ENCODE measurements around the gene HSPA4L. TPM values are rescaled to one million over a fixed set of nuclear protein-coding genes. Genes with fewer than 3 reads are reported as not detected.

HSPA4L gene
- total RNA-seq, 1 experiment from 2014 or later = 6.9 TPM

DNA sequence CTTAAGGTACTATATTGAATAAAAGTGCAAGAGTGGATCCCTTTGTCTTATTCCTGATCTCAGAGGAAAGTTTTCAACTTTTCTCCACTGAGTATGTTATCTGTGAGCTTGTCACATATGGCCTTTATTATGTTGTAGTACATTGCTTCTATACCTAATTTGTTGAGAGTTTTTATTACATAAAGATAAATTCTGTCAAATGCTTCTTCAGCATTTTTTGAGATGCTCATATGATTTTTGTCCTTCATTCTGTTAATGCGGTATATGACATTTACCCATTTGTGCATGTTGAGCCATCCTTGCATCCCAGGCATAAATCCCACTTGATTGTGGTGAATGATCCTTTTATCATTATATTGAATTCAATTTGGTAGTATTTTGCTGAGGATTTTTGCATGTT, 40.9 kb upstream of the HSPA4L start:
- TF ChIP-seq EMX1 (CRISPR knock-in tag; IDR thresholded peaks at IDR 0.05) = no peak
- TF ChIP-seq ESRRA (CRISPR knock-in tag; IDR thresholded peaks at IDR 0.05; ENCODE audit: borderline replicate concordance) = no peak
- TF ChIP-seq ZBTB21 (CRISPR knock-in tag; IDR thresholded peaks at IDR 0.05; ENCODE audit: borderline replicate concordance) = no peak
- TF ChIP-seq, protein P1, sequence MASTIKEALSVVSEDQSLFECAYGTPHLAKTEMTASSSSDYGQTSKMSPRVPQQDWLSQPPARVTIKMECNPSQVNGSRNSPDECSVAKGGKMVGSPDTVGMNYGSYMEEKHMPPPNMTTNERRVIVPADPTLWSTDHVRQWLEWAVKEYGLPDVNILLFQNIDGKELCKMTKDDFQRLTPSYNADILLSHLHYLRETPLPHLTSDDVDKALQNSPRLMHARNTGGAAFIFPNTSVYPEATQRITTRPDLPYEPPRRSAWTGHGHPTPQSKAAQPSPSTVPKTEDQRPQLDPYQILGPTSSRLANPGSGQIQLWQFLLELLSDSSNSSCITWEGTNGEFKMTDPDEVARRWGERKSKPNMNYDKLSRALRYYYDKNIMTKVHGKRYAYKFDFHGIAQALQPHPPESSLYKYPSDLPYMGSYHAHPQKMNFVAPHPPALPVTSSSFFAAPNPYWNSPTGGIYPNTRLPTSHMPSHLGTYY (CRISPR knock-in tag; IDR thresholded peaks at IDR 0.05) = no peak
- TF ChIP-seq, protein P2, sequence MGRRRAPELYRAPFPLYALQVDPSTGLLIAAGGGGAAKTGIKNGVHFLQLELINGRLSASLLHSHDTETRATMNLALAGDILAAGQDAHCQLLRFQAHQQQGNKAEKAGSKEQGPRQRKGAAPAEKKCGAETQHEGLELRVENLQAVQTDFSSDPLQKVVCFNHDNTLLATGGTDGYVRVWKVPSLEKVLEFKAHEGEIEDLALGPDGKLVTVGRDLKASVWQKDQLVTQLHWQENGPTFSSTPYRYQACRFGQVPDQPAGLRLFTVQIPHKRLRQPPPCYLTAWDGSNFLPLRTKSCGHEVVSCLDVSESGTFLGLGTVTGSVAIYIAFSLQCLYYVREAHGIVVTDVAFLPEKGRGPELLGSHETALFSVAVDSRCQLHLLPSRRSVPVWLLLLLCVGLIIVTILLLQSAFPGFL (CRISPR knock-in tag; IDR thresholded peaks at IDR 0.05; ENCODE audit: borderline replicate concordance) = no peak
- TF ChIP-seq HMGA2 (CRISPR knock-in tag; IDR thresholded peaks at IDR 0.05) = no peak
- no peak for TF ChIP-seq FOXP1 (CRISPR knock-in tag; IDR thresholded peaks at IDR 0.05; ENCODE audit: borderline replicate concordance)
- no peak for TF ChIP-seq SMAD3 (CRISPR knock-in tag; IDR thresholded peaks at IDR 0.05; ENCODE audit: borderline replicate concordance)
- TF ChIP-seq, protein P3, sequence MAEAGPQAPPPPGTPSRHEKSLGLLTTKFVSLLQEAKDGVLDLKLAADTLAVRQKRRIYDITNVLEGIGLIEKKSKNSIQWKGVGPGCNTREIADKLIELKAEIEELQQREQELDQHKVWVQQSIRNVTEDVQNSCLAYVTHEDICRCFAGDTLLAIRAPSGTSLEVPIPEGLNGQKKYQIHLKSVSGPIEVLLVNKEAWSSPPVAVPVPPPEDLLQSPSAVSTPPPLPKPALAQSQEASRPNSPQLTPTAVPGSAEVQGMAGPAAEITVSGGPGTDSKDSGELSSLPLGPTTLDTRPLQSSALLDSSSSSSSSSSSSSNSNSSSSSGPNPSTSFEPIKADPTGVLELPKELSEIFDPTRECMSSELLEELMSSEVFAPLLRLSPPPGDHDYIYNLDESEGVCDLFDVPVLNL (CRISPR knock-in tag; IDR thresholded peaks at IDR 0.05; ENCODE audit: borderline replicate concordance, low read depth) = no peak
- TF ChIP-seq, protein P4, sequence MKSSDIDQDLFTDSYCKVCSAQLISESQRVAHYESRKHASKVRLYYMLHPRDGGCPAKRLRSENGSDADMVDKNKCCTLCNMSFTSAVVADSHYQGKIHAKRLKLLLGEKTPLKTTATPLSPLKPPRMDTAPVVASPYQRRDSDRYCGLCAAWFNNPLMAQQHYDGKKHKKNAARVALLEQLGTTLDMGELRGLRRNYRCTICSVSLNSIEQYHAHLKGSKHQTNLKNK (CRISPR knock-in tag; IDR thresholded peaks at IDR 0.05) = no peak
- no peak for TF ChIP-seq ZNF396 (CRISPR knock-in tag; IDR thresholded peaks at IDR 0.05; ENCODE audit: borderline replicate concordance)
- no peak for TF ChIP-seq ZNF263 (CRISPR knock-in tag; IDR thresholded peaks at IDR 0.05; ENCODE audit: low read depth)
- TF ChIP-seq, protein P5, sequence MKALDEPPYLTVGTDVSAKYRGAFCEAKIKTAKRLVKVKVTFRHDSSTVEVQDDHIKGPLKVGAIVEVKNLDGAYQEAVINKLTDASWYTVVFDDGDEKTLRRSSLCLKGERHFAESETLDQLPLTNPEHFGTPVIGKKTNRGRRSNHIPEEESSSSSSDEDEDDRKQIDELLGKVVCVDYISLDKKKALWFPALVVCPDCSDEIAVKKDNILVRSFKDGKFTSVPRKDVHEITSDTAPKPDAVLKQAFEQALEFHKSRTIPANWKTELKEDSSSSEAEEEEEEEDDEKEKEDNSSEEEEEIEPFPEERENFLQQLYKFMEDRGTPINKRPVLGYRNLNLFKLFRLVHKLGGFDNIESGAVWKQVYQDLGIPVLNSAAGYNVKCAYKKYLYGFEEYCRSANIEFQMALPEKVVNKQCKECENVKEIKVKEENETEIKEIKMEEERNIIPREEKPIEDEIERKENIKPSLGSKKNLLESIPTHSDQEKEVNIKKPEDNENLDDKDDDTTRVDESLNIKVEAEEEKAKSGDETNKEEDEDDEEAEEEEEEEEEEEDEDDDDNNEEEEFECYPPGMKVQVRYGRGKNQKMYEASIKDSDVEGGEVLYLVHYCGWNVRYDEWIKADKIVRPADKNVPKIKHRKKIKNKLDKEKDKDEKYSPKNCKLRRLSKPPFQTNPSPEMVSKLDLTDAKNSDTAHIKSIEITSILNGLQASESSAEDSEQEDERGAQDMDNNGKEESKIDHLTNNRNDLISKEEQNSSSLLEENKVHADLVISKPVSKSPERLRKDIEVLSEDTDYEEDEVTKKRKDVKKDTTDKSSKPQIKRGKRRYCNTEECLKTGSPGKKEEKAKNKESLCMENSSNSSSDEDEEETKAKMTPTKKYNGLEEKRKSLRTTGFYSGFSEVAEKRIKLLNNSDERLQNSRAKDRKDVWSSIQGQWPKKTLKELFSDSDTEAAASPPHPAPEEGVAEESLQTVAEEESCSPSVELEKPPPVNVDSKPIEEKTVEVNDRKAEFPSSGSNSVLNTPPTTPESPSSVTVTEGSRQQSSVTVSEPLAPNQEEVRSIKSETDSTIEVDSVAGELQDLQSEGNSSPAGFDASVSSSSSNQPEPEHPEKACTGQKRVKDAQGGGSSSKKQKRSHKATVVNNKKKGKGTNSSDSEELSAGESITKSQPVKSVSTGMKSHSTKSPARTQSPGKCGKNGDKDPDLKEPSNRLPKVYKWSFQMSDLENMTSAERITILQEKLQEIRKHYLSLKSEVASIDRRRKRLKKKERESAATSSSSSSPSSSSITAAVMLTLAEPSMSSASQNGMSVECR (CRISPR knock-in tag; IDR thresholded peaks at IDR 0.05; ENCODE audit: borderline replicate concordance) = no peak
- no peak for TF ChIP-seq ZNF232 (CRISPR knock-in tag; IDR thresholded peaks at IDR 0.05)
- no peak for TF ChIP-seq KAT7 (CRISPR knock-in tag; IDR thresholded peaks at IDR 0.05; ENCODE audit: borderline replicate concordance)
- no peak for TF ChIP-seq PRRX2 (CRISPR knock-in tag; IDR thresholded peaks at IDR 0.05)
- TF ChIP-seq, protein P6, sequence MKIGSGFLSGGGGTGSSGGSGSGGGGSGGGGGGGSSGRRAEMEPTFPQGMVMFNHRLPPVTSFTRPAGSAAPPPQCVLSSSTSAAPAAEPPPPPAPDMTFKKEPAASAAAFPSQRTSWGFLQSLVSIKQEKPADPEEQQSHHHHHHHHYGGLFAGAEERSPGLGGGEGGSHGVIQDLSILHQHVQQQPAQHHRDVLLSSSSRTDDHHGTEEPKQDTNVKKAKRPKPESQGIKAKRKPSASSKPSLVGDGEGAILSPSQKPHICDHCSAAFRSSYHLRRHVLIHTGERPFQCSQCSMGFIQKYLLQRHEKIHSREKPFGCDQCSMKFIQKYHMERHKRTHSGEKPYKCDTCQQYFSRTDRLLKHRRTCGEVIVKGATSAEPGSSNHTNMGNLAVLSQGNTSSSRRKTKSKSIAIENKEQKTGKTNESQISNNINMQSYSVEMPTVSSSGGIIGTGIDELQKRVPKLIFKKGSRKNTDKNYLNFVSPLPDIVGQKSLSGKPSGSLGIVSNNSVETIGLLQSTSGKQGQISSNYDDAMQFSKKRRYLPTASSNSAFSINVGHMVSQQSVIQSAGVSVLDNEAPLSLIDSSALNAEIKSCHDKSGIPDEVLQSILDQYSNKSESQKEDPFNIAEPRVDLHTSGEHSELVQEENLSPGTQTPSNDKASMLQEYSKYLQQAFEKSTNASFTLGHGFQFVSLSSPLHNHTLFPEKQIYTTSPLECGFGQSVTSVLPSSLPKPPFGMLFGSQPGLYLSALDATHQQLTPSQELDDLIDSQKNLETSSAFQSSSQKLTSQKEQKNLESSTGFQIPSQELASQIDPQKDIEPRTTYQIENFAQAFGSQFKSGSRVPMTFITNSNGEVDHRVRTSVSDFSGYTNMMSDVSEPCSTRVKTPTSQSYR (CRISPR knock-in tag; IDR thresholded peaks at IDR 0.05) = no peak
- TF ChIP-seq, protein P7, sequence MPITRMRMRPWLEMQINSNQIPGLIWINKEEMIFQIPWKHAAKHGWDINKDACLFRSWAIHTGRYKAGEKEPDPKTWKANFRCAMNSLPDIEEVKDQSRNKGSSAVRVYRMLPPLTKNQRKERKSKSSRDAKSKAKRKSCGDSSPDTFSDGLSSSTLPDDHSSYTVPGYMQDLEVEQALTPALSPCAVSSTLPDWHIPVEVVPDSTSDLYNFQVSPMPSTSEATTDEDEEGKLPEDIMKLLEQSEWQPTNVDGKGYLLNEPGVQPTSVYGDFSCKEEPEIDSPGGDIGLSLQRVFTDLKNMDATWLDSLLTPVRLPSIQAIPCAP (CRISPR knock-in tag; IDR thresholded peaks at IDR 0.05) = no peak
- no peak for TF ChIP-seq IRF2 (CRISPR knock-in tag; IDR thresholded peaks at IDR 0.05; ENCODE audit: borderline replicate concordance, low read depth)
- TF ChIP-seq, protein P8, sequence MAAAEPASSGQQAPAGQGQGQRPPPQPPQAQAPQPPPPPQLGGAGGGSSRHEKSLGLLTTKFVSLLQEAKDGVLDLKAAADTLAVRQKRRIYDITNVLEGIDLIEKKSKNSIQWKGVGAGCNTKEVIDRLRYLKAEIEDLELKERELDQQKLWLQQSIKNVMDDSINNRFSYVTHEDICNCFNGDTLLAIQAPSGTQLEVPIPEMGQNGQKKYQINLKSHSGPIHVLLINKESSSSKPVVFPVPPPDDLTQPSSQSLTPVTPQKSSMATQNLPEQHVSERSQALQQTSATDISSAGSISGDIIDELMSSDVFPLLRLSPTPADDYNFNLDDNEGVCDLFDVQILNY (CRISPR knock-in tag; IDR thresholded peaks at IDR 0.05) = no peak
- Mint-ChIP-seq H3K4me3 (no peak overlapping the region), H3K4me1 (no peaks in the 10 kb centered on the region), H3K9me3 (peaks cover 31% of the 10 kb centered on the region), H3K27ac (no peak overlapping the region), H3K36me3 (peaks cover 7% of the 10 kb centered on the region; the same call in 1 of the 2 replicates), H3K27me3 (ENCODE audit: low read depth) (no peaks in the 10 kb centered on the region)
- ChIA-PET CTCF (no interaction called here), POLR2A (no interaction called here)
- DNase-seq (ENCODE audit: low spot score) (no peak), ATAC-seq (no peak)
